Left colon (tissue), 2 donors: ENCODE measurements around the gene GALE. TPM values are rescaled to one million over a fixed set of nuclear protein-coding genes. Genes with fewer than 3 reads are reported as not detected.
A peak's percentile ranks its signal among the peaks of the same experiment; 100 is the strongest.
"Not testable (repeated sequence)": the region's sequence is repeated elsewhere in the genome, so short reads cannot be mapped to it uniquely, and the experiment has no call there.

Experiments used
- ATAC-seq: fragments of 200-7000 bp; cut with Tn5 transposase; one replicate; pipeline ENCODE4 v1.9.1; 2020; ENCODE audit warnings: mild to moderate bottlenecking, moderate library complexity
- DNase-seq, 2 donors: peaks; one replicate each; pipeline ENCODE4 v3.0.0-alpha.2; 2020
- intact Hi-C, 2 donors: fragments of 100-400 bp; cut with DNase I in 1 of 2; cut with micrococcal nuclease in 1 of 2; formaldehyde crosslinking; loops; one replicate each; pipeline versions ENCODE4 v1.11.2 to v1.14.0; 2022; cut with DNase I, micrococcal nuclease
- long read RNA-seq: library from polyadenylated mRNA; unstranded; transcript quantifications from one replicate; pipeline ENCODE4 v2.0.0, GENCODE V29; 2021
- total RNA-seq, 2 donors: library from RNA; stranded (reverse); fragmentation: NEBNext Ultra II Directional; extraction: Animal tissue kit (Norgen Biotek cat#: 25700); gene quantifications; one replicate each; pipeline ENCODE4 v1.2.1, GENCODE V29; 2021
- donor health status: DM: no; HTN: no; CAD: no.
- donor health status: DM: yes; HTN: yes; CAD: no.

The GALE gene
- 100 to 1,000 TPM; 129 to 183 TPM for total RNA-seq
- long read RNA-seq, transcript GALE-216 (12 exons, 1,566 nt) = major isoform, 264 of 431 reads
- long read RNA-seq, transcript GALE-201 (12 exons, 1,488 nt) = minor isoform, 5 of 431 reads
- long read RNA-seq, transcript GALE-207 (11 exons, 1,563 nt) = minor isoform, 16 of 431 reads
- long read RNA-seq, partial matches to known transcripts = 65 of 431 reads
- long read RNA-seq, other reads (novel, unspliced or antisense) = 76 of 431 reads

GRCh38 chr1:23800400-23801337 lies at the start of gene GALE:
Gene GALE, minus strand, starts transcription at chr1:23800754. Its CDS starts 1,747 bp downstream, at chr1:23799007.
- ATAC-seq = peak; percentile 77
- intact Hi-C loops = no loop called here
- peak; percentile 97 to 99 for DNase-seq

- intact Hi-C loops = no loop called here
- ATAC-seq (no peak), DNase-seq (no peak)
Observed at GRCh38 chr1:23848673-23849616, 48.4 kb upstream of the GALE start.

- DNase-seq, intact Hi-C loops, ATAC-seq: not testable (repeated sequence)
Observed at GRCh38 chr1:23847482-23848095, 47.0 kb upstream of the GALE start.

GRCh38 chr1:23845163-23845562 lies 44.6 kb upstream of the GALE start:
- DNase-seq (no peak), ATAC-seq (no peak)
- intact Hi-C loops = no loop called here

GRCh38 chr1:23843644-23844043 lies 43.1 kb upstream of the GALE start:
- ATAC-seq (no peak), DNase-seq (no peak)
- intact Hi-C loops = no loop called here

GRCh38 chr1:23838401-23838866 lies 37.9 kb upstream of the GALE start:
- DNase-seq (peak; percentile 71 to 82), ATAC-seq (peak; percentile 98)
- intact Hi-C loops = no loop called here

GRCh38 chr1:23837908-23838307 lies 37.4 kb upstream of the GALE start:
- DNase-seq (peak in 1 of 2 donors; percentile 28), ATAC-seq (peak; percentile 19)
- intact Hi-C loops = no loop called here

- intact Hi-C loops = no loop called here
- ATAC-seq (no peak), DNase-seq (no peak)
Observed at GRCh38 chr1:23836037-23836436, 35.5 kb upstream of the GALE start.

- intact Hi-C loops, ATAC-seq, DNase-seq: not testable (repeated sequence)
Observed at GRCh38 chr1:23834156-23834555, 33.6 kb upstream of the GALE start.

- no peak for DNase-seq
- no peak for ATAC-seq
- intact Hi-C loops = no loop called here
Observed at GRCh38 chr1:23827717-23828116, 27.2 kb upstream of the GALE start.

GRCh38 chr1:23826590-23826989 lies 26.0 kb upstream of the GALE start:
- intact Hi-C loops, ATAC-seq, DNase-seq: not testable (repeated sequence)

GRCh38 chr1:23825762-23826522 lies 25.4 kb upstream of the GALE start:
- no peak for ATAC-seq
- DNase-seq = no peak
- intact Hi-C loops = no loop called here

GRCh38 chr1:23825076-23825761 lies 24.7 kb upstream of the GALE start, which contains the start of gene HMGCL:
Gene HMGCL, minus strand, starts transcription at chr1:23825429. Its CDS starts 14 bp downstream, at chr1:23825415.
- ATAC-seq = peak; percentile 99
- intact Hi-C loops = no loop called here
- peak; percentile 91 to 94 for DNase-seq

- no peak for DNase-seq
- peak; percentile 53 for ATAC-seq
- intact Hi-C loops = no loop called here
Observed at GRCh38 chr1:23824711-23825075, 24.1 kb upstream of the GALE start.

GRCh38 chr1:23823767-23824166 lies 23.2 kb upstream of the GALE start:
- ATAC-seq (no peak), DNase-seq (no peak)
- intact Hi-C loops = no loop called here

GRCh38 chr1:23817633-23818032 lies 17.1 kb upstream of the GALE start:
- DNase-seq = no peak
- intact Hi-C loops = loop anchor here in 1 of 2 donors (10.0 kb wide), 1 partner anchor 97 kb away; the partner anchor contains the start of gene CNR2
- no peak for ATAC-seq

- ATAC-seq (no peak), DNase-seq (no peak)
- intact Hi-C loops = loop anchor here in 1 of 2 donors (10.0 kb wide), 1 partner anchor 98 kb away; the partner anchor contains the start of gene CNR2
Observed at GRCh38 chr1:23816906-23817305, 16.4 kb upstream of the GALE start.
